ENCODE results near the gene EXOC3.
"Not testable (repeated sequence)": the region's sequence is repeated elsewhere in the genome, so short reads cannot be mapped to it uniquely, and the experiment has no call there.

The EXOC3 gene

DNA sequence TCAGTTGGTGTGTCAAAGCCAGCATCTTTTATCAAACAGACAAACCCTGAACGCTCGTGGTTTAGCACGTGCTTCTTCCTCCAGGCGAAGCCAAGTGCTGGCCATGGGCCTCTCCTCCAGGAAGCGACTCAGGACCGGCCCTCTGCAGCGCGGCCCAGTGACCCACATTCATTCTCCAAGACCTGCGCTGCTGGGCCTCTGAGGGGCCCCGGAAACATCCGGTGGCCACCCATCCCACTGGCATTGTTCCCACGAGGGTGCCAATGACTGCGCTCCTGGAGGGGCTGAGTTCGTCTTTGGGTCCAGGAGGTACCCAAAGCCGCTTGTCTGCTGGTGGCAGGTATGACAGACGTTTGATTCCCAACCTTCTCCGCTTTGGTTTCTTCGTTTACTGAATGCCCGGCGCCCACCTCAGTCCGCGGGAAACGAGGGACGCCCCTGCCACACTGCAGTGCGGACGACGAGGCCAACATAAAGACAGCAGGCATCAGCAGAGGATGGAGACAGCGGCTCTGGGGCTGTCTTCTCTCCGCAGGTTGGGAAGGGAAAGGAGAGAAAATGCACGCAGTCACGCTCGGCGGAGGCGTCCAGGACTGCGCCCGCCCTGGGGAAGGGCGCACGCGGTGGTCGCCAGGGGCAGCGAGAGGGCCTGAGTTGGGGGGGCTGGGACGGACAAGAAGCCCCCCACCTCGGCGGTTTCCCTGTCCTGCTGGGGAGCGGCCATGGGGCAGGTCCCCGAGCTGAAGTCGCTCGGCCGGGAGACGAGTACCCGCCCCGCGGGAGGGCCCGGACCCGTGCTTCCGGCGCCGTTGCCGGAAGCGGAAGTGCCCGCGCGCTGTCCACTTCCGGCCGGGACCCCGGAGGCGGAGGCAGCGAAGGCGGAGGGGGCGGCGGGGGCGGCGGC is at the start of gene EXOC3:
Gene EXOC3 (plus strand): TSS at position 842 of the 904 bp plus-strand sequence. CDS start 3,030 bp downstream, outside the sequence.
- DNase-seq = peak; percentile 65

DNA sequence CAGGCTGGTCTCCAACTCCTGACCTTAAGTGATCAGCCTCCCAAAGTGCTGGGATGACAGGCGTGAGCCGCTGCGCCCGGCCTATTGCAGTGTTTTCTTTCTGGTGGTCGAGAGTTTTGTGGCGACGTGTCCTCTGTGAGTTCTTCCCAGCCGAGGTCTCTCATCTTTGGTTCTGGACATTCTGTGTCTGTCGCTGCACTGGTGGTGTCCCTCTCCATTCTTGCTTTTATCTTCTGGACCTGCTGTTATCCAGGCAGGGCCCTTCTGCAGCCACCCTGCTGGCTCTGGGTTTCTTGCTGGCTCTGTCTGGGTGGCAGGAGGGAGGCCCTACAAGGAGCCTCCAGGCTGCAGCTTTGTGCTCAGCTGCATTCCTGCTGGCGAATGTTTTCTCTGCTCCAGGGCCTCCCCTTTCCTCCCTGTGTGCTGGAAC is 49.1 kb upstream of the EXOC3 start:
- DNase-seq = no peak

DNA sequence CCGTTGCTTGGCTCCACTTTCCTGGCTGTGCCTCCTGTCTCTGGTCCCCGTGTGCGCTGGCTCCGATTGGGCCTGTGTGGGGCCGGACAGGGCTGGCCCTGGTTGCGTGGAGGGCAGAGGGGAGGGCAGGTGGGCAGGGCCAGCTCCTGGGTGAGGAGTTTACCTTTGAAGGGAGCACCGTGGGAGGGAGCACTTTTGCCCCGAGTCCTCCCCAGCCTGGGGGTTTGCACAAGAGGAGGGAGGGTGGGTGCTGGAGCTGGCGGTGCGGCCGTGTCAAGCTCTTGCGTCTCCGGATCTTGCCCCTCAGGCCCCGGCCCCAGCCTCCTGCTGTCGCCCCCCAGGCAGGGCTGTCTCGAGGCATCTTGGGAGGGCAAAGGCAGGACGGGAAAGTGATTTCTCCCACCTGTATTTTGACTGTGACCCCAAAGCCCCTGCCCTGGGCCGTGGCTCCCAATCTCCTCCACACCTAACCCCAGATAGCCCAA is 48.3 kb upstream of the EXOC3 start:
- no peak for DNase-seq

DNA sequence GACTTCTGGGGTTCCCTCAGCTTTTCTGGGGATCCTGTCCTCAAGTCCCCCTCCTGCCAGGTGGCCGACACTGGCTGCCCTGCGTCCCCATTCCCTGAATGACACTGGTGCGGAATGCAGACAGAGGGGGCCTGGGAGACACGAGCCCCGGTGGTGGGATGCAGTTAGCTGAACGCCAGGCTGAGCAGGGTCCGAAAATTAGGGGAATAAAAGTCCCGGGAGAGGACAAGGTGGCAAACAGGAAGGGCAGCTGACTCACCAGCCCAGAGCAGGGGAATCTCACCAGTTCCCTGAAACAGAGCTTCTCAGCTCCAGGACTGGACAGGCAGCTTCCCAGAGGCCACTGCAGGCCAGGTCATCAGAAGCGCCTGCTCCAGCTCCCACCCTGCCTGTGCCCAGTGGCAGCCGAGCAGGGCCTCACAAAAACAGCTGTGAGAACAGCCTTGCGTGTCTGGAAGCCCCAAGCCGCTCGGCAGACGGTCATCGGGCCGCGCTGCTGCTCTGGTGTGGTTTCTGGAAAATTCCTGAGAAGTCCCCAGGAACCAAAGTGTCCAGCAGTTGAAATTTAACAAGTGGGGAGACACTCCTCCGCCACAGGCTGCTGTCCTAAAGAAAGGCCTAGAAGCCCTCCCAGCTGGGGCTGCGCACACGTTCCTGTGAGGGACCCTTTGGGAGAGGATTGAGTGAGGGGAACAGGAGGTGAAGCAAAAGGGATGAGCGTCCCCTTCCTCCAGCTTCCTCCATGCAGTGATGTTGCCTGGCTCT is 47.6 kb upstream of the EXOC3 start:
- DNase-seq = no peak

DNA sequence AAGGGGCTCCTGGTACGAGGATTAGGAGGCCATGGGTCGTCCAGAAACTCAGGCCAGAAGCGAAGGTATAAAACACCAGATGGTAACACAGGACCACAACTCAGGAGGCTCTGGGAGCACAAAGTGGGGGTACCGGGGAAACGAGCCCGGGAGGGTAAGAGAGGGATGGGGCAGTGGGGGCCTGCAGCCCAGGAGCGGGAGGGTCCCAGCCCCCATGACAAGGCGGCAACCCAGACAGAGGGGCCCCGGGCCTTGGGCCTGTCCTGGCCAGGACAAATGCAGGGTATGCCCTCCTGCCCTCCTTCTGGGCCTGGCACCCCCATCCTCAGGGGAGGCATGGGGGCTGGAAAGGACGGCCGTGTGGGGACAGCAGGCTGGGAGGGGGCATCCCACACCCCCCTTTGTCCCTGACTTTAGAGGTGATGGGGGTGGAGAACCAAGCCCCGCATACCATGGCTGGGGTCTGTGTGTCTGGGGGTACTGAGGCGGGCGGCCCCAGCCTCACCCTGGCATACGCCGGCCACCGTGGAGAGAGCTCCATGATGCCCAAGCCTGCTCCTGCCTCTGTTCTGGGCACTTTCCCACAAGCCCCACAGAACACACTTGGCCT is 47.0 kb upstream of the EXOC3 start:
- DNase-seq = no peak

DNA sequence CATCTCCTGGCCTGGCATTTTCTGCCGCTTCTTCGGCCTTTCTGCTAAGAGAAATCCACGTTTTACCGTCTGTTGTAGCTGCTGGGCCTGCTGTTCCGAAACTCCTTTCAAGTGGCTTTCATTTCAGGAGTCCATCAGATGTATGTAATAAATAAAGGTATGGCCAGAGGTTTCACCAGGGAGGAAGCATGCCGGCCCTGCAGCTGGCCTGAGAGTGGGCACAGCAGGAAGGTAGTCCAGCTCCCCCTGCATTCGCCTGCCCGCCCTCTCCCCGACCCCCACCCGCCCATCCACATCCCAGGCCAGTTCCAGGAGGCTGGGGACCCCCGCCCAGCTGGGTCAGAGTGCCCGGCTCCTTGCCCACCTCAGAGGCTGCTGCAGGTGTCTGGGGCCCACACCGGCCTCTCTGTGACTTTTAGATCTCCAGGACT is 46.4 kb upstream of the EXOC3 start:
- DNase-seq = no peak

DNA sequence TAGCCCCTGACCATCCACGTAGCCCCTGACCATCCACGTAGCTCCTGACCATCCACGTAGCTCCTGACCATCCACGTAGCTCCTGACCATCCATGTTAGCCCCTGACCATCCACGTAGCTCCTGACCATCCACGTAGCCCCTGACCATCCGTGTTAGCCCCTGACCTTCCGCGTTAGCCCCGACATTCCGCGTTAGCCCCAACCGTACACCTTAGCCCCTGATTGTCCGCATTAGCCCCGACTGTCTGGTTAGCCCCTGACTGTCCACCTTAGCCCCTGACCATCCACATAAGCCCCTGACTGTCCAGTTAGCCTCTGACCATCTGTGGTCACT is 44.9 kb upstream of the EXOC3 start:
- DNase-seq = not testable (repeated sequence)

DNA sequence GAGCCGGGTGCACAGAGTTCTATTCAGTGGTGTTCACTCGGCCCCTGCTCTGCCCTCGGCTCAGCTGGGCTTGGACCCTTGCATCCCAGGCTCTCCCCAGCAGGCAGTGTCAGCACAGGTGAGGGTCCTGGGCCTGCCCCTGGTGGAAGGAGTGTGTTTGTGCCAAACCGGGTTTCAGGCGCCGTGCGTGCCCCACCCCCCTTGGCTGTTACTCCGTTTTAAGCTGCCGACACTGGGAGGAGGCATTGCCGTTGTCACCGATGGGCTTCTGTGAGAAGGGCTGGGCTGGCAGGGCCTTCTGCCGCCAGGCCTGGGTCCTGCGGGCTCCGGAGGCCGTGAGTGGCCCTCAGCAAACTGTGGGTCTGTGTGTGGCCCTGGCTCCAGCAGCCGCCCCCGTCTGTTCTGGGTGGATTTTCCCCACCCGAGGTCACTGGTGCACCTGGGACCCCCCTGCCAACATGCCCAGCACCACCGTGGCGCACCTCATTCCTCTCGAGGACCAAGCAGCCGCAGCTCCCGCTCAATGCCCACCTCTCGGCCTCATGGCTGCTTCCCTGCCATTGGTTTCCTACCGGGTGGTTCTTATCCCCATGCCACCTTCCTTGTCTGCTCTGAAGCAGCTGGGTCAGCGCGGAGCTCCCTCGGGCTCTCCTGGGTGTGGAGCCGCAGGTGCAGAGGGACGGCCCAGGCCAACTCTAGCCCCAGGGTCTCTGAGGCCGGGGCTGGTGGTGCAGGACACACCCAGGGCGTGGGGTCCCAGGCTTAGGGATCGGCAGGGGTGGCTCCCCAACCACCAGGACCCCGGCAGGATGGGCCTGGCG is 44.3 kb upstream of the EXOC3 start:
- DNase-seq = no peak

DNA sequence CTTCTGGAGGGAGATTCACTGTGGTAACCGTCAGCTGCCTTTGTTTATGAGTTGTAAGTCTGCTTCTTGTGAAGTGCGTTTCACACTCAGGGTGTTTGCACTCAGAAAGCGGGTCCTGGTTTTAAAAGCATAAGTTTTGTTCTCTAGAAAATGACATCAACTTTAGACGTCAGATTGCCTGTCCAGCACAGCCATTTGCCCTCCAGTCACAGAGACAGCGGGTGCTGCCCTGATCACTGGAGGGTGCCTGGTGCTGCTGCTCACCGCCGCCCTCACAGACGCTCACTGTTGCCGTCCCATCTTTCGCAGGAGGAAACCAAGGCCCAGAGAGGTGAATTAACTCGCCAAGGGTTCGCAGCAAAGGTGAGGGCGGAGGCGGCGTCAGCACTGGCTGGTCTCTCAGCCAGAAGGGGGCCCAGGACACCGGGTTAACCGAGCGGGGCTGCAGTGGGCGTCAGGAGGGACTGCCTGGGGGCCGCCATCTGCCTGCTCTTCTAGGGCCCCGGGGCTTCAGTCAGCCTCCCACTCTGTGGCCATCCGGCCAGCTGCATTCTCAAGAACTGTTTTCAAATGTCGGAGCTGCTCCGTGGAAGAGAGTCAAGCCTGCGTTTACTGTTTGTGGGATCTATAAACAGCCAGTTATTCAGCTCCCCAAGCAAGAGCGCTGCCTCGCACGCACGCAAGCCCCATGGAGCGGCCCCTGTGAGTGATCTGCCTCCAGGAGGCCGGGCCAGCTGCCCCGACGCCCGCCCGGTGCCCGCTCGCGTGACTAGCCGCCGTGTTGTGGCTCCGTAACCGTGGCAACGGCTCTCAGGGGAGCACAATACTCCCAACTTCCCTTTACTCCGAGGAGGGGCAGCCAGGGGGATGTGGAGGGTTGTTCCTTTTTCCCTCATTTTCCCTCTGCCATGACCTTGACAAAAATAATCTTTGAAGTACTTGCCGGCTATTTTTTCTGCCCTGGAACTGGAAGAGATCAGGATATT is 43.4 kb upstream of the EXOC3 start:
- peak; percentile 19 for DNase-seq

DNA sequence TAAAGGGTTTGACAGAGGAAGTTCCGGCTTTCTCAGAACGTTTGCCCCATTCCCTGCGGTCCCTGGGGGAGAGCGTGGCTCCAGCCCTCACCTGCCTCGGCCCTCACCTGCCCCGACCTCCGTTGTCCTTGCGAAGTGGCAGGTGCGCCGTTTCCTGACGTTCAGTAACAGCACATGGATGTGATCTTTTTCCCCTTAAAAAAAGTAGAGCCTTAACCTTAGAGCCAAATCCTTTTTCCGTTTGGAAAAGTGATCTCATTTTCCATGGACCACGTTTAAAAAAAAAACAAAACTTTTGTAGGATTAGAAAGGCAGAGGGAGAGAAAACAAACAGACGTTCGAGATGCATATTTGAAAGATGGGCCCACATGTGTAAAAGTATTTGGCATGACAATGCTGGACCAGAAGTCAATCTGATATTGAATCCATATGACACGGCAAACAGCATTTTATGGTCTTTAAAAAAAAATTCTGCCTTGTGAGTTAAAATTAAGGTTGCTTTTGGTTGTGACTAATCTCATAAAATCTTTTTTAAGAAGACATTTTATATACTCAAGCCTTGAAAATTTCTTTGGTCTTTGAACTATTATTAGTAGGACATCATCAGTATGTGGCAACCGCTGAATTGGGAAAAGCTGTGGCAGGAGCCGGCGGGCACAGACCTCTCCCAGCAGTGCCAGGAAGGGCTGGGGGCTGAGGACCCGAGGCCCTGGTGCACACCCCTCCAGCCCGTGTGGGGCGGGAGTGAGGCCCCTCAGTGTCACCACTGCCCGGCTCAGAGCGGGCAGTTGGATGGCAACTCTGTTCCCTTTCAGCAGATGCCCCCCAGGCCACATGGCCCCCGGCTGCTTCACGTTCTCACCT is 42.5 kb upstream of the EXOC3 start:
- no peak for DNase-seq

DNA sequence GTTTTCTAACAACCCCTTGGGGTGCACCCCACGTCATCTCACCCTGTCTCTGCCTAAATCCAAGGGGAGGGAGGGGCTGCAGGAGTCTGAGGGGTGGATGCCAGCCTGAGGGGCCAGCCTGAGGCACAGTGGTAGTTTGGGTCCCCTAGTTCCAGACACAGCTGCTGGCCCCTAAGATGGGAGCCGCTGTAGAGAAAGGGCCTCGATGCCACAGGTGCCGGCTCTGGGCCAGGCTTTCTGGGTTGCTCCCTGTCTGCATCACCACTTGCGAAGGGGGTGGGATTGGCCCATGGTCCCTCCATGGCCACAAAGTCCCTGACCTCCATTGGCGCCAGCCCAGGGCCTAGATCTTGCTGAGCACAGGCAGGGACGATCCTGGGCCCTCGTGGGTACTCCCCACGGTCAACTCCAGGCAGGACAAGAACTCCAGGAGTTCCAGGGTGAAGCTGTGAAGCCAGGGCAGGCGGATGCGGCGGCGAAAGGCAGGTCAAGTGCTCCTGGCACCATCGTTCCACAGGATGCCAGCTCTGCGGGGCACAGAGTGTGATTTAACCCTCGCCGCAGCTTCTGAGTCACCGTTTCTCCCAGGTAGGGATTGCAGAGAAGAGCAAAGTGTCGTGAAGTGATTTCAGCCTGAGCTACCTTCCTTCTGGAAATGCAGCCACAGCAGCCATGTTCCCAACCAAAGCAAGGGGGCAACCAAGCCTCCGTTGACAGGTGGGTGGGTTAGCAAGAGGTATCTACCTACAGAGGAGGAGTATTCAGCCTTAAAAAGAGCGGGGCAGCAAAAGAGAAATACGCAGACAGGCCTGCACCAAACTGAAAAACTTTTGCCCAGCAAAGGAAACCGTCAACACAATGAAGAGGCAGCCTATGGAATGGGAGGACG is 41.6 kb upstream of the EXOC3 start:
- DNase-seq = no peak

DNA sequence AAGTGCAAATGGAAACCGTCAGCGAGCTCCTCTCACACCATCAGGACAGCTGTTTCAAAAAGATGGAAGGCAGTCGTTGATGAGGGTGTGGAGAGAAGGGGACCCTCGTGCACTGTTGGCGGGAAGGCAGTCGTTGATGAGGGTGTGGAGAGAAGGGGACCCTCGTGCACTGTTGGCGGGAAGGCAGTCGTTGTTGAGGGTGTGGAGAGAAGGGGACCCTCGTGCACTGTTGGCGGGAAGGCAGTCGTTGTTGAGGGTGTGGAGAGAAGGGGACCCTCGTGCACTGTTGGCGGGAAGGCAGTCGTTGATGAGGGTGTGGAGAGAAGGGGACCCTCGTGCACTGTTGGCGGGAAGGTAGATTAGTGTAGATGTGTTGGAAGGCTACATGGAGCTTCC is 40.8 kb upstream of the EXOC3 start:
- DNase-seq = not testable (repeated sequence)

DNA sequence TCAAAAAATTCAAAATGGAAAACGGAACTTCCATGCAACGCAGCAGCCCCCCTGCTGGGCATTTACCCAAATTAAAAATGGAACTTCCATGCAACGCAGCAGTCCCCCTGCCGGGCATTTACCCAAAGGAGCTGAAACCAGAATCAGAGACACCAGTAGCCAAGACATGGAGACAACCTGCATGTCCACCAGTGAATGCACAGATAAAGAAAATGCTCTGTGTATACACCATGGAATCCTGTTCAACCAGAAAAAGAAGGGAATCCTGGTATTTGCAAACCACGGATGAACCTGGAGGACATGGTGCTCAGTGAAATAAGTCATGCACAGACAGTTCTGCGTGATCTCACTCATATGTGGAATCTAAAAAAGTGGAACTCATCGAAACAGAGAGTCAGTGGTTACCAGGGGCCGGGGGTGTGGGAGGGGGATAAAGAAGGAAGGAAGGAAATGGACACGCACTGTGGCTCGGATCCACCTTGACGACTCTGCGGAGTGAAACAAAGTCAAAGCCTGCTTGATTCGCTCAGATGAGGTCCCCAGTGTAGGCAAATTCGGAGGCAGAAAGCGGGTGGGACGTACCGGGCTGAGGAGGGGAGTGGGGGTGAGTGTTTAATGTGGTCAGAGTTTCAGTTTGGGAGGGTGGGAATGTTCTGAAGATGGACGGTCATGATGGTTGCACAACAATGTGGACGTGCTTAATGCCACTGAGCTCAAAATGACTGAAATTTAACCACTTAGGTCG is 40.2 kb upstream of the EXOC3 start:
- no peak for DNase-seq

DNA sequence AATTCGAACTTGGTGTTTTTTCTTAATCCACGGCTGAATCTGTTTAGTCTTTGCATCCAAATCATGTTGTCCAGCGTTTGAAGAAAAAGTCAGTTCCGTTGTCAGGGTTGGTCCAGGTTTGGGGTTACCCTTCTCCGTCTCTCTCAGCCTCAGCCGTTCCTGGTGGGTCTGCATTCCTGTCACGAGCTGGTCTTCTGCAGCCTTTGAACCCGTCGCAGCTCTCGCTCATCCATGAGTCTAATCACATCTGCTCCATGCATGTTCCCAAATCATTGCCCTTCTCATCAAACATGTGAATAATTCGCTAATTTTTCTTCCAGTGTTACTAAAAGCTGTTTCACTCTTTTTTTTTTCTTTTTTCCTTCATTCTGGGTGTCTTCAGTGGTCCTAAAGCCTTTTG is 39.0 kb upstream of the EXOC3 start:
- no peak for DNase-seq

DNA sequence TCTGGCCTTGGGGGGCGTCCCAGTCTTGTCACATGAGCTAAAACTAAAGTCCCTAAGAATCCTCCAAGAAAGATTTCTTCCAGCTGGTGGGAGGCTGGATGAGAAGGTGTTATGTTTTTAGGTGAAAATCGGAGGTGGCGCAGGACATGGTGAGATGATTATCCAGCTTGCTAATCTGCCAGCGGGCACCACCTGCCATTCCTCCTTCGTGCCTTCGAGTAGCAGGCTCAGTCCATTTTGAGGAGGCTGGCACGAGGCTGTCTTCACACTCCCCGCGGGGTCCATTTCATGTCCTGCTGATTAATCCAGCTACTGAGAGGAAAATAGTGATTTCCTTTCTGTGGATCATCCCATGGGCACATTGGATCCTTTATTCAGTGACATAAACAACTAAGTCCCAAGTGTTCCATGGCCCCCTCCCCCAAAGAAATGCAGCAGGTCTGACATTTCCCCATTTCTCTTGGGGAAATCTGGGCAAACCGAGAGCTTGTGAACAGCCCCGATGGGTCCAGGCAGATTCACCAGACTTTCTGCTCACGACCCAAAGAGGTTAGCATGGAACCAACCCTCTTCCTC is 38.2 kb upstream of the EXOC3 start:
- DNase-seq = no peak

DNA sequence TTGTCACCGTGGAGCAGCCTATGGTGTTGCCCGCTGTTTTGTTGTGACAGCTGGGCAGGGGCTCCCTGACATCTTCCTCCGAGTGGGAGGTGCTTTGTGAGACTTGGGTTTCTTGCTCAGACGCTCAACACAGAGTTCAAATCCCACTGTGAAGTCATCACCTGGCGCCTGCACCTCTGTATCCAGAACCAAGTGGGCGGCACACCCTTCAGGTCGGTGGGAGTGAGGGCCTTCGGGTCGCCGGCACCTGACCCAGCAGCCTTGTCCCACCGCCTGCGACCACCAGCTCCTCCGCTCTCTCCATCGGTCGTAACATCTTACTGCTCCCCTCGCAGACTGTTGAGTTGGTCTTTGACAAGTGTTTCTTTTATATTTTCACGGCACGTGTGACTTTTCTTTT is 37.6 kb upstream of the EXOC3 start:
- no peak for DNase-seq

DNA sequence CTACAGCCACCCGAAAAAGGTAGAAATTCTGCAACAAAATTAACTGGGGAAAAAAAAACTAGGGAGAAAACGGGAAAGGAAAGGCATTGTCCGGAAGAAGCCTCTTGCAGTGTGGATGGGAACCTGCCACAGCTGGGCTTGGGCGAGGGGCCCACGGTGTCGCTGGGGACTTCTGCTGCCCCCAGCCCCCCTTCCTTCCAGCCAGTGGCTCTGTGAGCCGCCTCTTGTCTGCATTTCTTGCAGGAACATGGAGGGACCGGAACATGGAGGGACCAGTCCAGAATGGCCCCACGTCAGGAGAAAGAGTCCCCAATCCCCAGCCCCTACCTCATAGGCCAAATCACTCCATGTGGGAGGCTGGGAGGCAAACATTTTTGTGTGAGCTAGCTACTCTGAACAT is 36.9 kb upstream of the EXOC3 start:
- DNase-seq = no peak

DNA sequence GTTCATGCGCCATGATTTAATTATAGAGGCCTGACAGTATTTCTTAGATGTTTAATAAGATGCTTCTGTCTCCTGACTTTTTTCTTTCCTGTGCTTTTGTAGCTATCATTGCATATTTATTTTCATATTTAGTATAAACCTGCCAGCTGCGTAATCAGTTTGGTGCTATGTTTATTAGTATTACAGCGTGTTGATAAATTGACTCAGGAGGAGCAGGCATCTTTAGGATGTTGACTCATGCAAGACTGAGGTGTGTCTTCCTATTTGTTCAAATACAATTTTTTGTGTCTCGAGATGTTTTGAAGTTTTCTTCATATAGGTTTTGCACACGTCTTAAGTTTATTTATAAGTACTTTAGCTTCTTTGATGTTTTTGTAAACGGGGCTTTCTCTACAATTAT is 35.9 kb upstream of the EXOC3 start:
- DNase-seq = no peak
